ENCODE measurements around the gene TIMM23.

DNA sequence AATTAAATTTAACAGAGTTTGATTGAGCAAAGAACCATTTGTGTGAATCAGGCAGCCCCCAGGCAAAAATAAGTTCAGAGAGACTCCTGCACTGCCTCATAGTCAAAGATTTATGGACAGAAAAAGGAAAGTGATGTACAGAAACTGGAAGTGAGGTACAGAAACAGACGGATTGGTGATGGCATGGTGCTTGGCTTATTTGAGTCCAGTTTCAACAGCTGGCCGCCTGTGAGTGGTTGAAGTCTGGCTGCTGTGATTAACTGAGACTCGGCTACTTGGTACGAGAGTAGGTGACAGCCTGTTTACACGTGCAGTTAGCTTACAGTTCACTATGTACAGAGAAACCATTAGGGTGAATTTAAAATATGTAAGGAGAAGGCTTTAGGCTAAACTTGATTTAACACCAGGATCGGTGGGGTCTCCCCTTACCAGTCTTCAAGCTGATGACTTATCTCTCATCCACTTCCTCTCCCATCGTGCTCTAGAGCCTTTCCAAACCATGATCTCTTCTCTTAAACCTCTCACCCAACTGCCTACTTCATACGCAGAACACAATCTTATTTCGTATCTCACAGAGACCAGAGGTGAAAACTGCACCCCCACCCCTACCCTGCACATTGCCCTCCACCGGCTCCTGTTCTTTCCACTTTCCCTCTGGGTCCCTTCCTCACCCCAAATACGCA, 78.8 kb downstream of the TIMM23 start:
- TF ChIP-seq, protein P1, sequence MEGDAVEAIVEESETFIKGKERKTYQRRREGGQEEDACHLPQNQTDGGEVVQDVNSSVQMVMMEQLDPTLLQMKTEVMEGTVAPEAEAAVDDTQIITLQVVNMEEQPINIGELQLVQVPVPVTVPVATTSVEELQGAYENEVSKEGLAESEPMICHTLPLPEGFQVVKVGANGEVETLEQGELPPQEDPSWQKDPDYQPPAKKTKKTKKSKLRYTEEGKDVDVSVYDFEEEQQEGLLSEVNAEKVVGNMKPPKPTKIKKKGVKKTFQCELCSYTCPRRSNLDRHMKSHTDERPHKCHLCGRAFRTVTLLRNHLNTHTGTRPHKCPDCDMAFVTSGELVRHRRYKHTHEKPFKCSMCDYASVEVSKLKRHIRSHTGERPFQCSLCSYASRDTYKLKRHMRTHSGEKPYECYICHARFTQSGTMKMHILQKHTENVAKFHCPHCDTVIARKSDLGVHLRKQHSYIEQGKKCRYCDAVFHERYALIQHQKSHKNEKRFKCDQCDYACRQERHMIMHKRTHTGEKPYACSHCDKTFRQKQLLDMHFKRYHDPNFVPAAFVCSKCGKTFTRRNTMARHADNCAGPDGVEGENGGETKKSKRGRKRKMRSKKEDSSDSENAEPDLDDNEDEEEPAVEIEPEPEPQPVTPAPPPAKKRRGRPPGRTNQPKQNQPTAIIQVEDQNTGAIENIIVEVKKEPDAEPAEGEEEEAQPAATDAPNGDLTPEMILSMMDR (IDR thresholded peaks at IDR 0.05): no peak
- TF ChIP-seq POLR2AphosphoS5 (IDR thresholded peaks at IDR 0.05; ENCODE audit: low read depth, low read length) (no peak), SIN3A (IDR thresholded peaks at IDR 0.05; ENCODE audit: borderline replicate concordance, insufficient read depth, low read depth, low read length) (no peak)
